ENCODE measurements around the gene XYLT1. TPM values are rescaled to one million over a fixed set of nuclear protein-coding genes. Genes with fewer than 3 reads are reported as not detected.

The XYLT1 gene
- total and polyA plus RNA-seq, 2 of the 8 experiments (the other 6 are each of a cell fraction or from before 2014, with no cell fraction given) = 6.6 to 25.4 TPM

DNA sequence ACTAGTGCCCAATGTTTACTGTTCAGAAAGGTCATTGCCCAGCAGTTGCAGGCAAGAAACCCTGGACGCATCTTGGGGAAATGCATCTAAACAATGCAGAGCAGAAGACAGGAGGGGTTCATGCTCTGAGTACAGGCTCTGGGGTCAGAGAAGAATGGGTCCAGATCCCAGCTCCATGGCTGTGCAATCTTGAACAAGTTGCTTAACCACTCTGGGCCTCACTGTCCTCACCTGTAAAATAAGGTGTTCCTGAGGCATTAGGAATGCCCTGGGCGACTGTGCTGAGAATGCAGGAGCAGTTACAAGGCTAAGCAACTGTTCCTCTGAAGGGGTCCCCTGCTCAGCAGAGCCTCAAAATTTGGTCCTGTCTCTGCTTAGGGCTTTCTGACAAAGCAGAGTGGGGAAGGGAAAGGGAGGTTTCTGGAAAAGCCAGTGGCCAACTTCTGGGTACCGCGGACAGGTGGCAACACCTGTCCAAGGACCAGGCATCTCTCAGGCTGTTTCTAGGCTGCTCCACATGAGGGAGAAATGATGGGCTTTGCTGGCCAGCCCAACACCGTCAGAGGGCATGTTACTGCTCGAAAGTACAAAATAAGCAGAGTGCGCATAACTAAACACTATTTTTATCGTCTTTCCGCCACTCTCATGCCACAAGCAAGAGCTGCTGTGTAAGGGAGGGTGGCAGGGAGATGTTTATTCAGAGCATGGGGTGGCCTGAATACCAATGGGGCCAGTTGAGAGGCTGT, 176.8 kb downstream of the XYLT1 start:
- FAIRE-seq (no peak), DNase-seq (ENCODE audit: low read depth in 1 of 2, low spot score in 2 of 2) (no peak)
- Histone ChIP-seq H3K14ac (ENCODE audit: insufficient read length) (no peak overlapping the region), H3K9me3 (ENCODE audit: insufficient read depth in 2 of 2, low read depth in 1 of 2, low read length in 1 of 2) (no peaks in the 10 kb centered on the region), H3K23me2 (ENCODE audit: low read depth, low read length) (no peaks in the 10 kb centered on the region), H3K4me3 (ENCODE audit: extremely low read depth in 1 of 4, insufficient read depth in 2 of 4, low read depth in 3 of 4, low read length in 4 of 4) (no peak overlapping the region), H2BK12ac (ENCODE audit: low read depth, low read length) (peak overlapping the region; percentile 27; the same call in 1 of the 2 replicates), H3K56ac (replicated peaks; ENCODE audit: insufficient read length, low read depth, low read length) (no peak overlapping the region), H3K4me1 (replicated peaks in 1 of 4; ENCODE audit: control insufficient read depth in 3 of 4, insufficient read depth in 4 of 4, low read length in 3 of 4) (peaks cover 0 to 6% (median 1%) of the 10 kb centered on the region in 4 experiments; a peak in 4 of 7 replicates), H3K4me2 (ENCODE audit: insufficient read depth in 1 of 2, low read depth in 2 of 2, low read length in 2 of 2) (no peak overlapping the region), H4K5ac (ENCODE audit: insufficient read length, low read depth, low read length) (no peak overlapping the region), H3K79me2 (ENCODE audit: control insufficient read depth in 1 of 2, insufficient read depth in 2 of 2, low read length in 2 of 2) (peaks cover 4 to 5% of the 10 kb centered on the region in 2 experiments; a peak in 2 of 4 replicates), H3K23ac (ENCODE audit: insufficient read length) (no peak overlapping the region), H4K20me1 (replicated peaks in 1 of 2; ENCODE audit: control insufficient read depth in 1 of 2, insufficient read depth in 2 of 2, low read length in 2 of 2) (no peaks in the 10 kb centered on the region), H2BK5ac (ENCODE audit: low read depth, low read length) (no peak overlapping the region), H3K36me3 (ENCODE audit: control insufficient read depth in 2 of 4, insufficient read depth in 4 of 4, low read length in 3 of 4) (no peaks in the 10 kb centered on the region), H3K27me3 (replicated peaks in 1 of 4; ENCODE audit: control insufficient read depth in 3 of 4, extremely low read depth in 1 of 4, insufficient read depth in 3 of 4, low read length in 3 of 4) (no peaks in the 10 kb centered on the region), H3K79me1 (ENCODE audit: low read depth, low read length) (0 out of 2 replicates have a peak, but pooled peaks cover 4% of the 10 kb centered on the region), H2BK15ac (ENCODE audit: low read length) (no peak overlapping the region), H3K18ac (ENCODE audit: extremely low read depth, low read length) (no peak overlapping the region), H2BK120ac (replicated peaks; ENCODE audit: low read depth, low read length) (no peak overlapping the region), H4K91ac (replicated peaks; ENCODE audit: insufficient read length, low read length) (no peak overlapping the region), H3K9ac (replicated peaks in 1 of 4; ENCODE audit: extremely low read depth in 1 of 4, low read depth in 3 of 4, low read length in 3 of 4) (no peak overlapping the region), H2AFZ (ENCODE audit: low read length) (no peak overlapping the region), H3K4ac (replicated peaks; ENCODE audit: insufficient read length, low read depth, low read length) (no peak overlapping the region), H3K27ac (ENCODE audit: low read depth, low read length) (no peak overlapping the region), H2BK20ac (ENCODE audit: low read length) (no peak overlapping the region), H2AK5ac (ENCODE audit: low read depth, low read length) (no peak overlapping the region), H4K8ac (ENCODE audit: extremely low read depth, insufficient read depth, low read length) (no peak overlapping the region)
- ChIA-PET POLR2A (ENCODE audit: partially characterized antibody) (no interaction called here), CTCF (ENCODE audit: partially characterized antibody) (interaction anchor here (0.6 to 1.0 kb wide), 4 partner anchors 10 to 174 kb away, joined by 3 to 6 read pairs (median 3); no protein-coding TSS in a partner anchor)
- TF ChIP-seq RFX5 (IDR thresholded peaks at IDR 0.05; ENCODE audit: borderline replicate concordance, low read depth, low read length) (no peak), JUN (IDR thresholded peaks at IDR 0.05; ENCODE audit: low read depth, low read length) (no peak), KDM1A (IDR thresholded peaks at IDR 0.05; ENCODE audit: borderline replicate concordance, low read length) (peak; percentile 53; the same call in 1 of the 2 replicates), RAD21 (IDR thresholded peaks at IDR 0.05 in 1 of 2, conservative IDR thresholded peaks at IDR 0.05 in 1 of 2; ENCODE audit: low read depth in 2 of 2, low read length in 2 of 2) (peak; percentile 41 to 63), SP4 (IDR thresholded peaks at IDR 0.05; ENCODE audit: low read length) (no peak), GABPA (IDR thresholded peaks at IDR 0.05; ENCODE audit: borderline replicate concordance, insufficient read depth, low read length) (no peak)
- TF ChIP-seq, protein P1, sequence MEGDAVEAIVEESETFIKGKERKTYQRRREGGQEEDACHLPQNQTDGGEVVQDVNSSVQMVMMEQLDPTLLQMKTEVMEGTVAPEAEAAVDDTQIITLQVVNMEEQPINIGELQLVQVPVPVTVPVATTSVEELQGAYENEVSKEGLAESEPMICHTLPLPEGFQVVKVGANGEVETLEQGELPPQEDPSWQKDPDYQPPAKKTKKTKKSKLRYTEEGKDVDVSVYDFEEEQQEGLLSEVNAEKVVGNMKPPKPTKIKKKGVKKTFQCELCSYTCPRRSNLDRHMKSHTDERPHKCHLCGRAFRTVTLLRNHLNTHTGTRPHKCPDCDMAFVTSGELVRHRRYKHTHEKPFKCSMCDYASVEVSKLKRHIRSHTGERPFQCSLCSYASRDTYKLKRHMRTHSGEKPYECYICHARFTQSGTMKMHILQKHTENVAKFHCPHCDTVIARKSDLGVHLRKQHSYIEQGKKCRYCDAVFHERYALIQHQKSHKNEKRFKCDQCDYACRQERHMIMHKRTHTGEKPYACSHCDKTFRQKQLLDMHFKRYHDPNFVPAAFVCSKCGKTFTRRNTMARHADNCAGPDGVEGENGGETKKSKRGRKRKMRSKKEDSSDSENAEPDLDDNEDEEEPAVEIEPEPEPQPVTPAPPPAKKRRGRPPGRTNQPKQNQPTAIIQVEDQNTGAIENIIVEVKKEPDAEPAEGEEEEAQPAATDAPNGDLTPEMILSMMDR (IDR thresholded peaks at IDR 0.05; ENCODE audit: control extremely low read depth in 1 of 3, insufficient read depth in 1 of 3, low read depth in 1 of 3, low read length in 3 of 3) = peak in 2 of 3 experiments; percentile 30 to 38; a peak in 3 of 4 replicates
- 87% methylated on average over 9 of the region's 9 CpGs; no CpG with 5 or more reads in 1 of the 2 experiments for WGBS, 2 experiments (ENCODE audit: extremely low coverage in 1 of 2, insufficient coverage in 1 of 2, insufficient read length in 1 of 2, insufficient replicate concordance in 2 of 2, low coverage in 1 of 2, low lambda C conversion rate in 2 of 2, missing lambda C conversion rate in 1 of 2)

Data from H1 (cell line).